Activated naive CD8-positive, alpha-beta T cell treated with anti-CD3 and anti-CD28 coated beads, Interleukin-2, amount 10 ng/mL, durations not matched to agents 7 days and 5 days (primary cell): ENCODE results near the gene LRRC63. TPM values are rescaled to one million over a fixed set of nuclear protein-coding genes. Genes with fewer than 3 reads are reported as not detected.
"Not testable (repeated sequence)": the region's sequence is repeated elsewhere in the genome, so short reads cannot be mapped to it uniquely, and the experiment has no call there.

Experiments
- ATAC-seq: fragments of 150-1000 bp; cut with Tn5 transposase; one replicate; pipeline ENCODE4 v1.10.0; 2021; ENCODE audit warnings: low read depth, moderate library complexity
- POLR2A ChIA-PET: fragments of 350-600 bp; sonication (Branson Sonifier 250); formaldehyde crosslinking; loops from one replicate; lab custom pipeline; 2021; ENCODE audit warnings: antibody characterized with exemption; lab: Charles Lee
- DNase-seq: peaks from one replicate; pipeline ENCODE4 v3.0.0; 2021
- H3K27ac Mint-ChIP-seq: one replicate; pipeline ENCODE4 v1.8.0; 2022; ENCODE audit warnings: mild to moderate bottlenecking, mixed read lengths
- H3K27me3 Mint-ChIP-seq: one replicate; pipeline ENCODE4 v1.8.0; 2022; ENCODE audit warnings: mild to moderate bottlenecking, moderate library complexity, mixed read lengths
- H3K36me3 Mint-ChIP-seq: one replicate; pipeline ENCODE4 v1.8.0; 2021; ENCODE audit warnings: mild to moderate bottlenecking, mixed read lengths
- H3K4me1 Mint-ChIP-seq: one replicate; pipeline ENCODE4 v1.8.0; 2021; ENCODE audit warnings: mixed read lengths
- H3K4me3 Mint-ChIP-seq: one replicate; pipeline ENCODE4 v1.8.0; 2022; ENCODE audit warnings: mild to moderate bottlenecking, moderate library complexity, mixed read lengths
- H3K9me3 Mint-ChIP-seq: one replicate; pipeline ENCODE4 v1.8.0; 2021; ENCODE audit warnings: mixed read lengths
- total RNA-seq, 2 experiments: library from RNA; stranded (reverse); gene quantifications; one replicate each; pipeline ENCODE4 v1.2.3, GENCODE V29; 2021

The LRRC63 gene, protein sequence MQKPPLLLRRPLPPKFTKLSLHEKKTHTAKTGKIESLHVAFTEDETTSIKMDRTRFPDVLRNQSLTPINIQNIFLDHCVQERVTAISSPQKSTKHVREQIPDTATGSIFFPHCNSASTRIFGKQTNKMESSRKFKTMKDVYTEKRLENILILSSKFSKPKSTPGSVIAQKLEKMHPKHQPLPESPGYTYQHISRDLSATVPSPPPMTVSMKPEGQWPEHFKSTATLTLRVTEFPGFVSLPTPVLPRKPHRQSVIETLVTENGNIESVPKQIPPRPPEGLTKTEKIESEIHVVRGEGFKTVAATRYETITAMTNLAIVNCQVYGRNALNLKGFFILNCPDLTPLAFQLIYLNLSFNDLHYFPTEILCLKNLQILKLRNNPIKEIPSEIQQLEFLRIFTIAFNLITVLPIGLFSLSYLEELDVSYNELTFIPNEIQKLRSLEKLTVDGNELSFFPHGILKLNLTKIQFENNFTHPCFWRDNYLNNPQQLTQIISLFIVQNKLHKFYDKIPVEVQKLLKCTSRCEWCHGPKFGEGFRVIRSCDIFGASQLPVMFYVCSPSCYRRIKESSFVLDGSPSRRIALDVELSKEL
- total RNA-seq: 1 to 10 TPM; 1.5 to 1.6 TPM

DNA sequence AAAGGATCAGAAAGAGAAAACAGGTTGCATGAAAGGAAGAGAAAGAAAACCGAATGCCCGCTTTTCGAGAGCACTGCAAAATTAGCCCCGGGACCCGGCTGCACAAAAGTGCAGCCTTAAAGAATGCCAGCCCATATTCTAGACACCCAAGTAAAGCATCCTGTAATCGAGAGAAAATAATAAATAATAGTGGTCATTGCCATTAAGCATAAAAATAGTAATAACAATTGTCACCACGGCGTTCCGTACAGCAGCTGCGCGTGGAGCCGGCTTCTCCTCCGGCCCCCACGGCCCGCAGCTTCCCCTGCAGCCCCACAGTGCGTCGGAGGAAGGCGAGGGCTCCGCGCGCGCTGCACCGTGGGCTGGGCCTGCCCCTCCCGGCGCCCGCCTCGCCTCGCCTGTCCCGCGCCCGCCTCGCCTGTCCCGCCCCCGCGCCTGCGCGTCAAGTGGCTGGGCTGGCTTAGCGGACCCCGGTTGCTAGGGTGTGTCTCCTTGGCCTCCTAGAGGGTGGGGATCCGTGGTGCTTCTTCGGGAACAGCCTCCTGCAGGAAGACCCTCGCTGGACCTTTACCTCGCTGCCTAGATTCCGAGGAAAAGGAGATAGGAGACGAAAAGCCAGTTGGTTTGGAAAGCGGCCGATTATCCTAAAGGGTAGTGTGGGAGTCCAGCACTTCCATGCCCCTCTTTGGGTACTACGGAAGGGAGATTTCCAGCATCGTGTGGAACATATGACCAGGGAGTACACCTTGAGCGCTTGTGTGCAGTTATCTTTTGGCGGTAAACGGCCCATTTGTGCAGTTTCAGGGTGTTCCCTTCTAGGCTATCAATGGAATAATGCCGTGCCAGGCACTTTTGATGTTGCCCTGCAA lies at the start of gene LRRC63:
Gene LRRC63 (plus strand): TSS at position 446 of the 869 bp plus-strand sequence. CDS start 1,107 bp downstream, outside the sequence.
- ATAC-seq: peak; percentile 99
- peak; percentile 93 for DNase-seq
- Mint-ChIP-seq H3K27me3 (peaks cover 2% of the 10 kb centered on the region), H3K9me3 (peaks cover 9% of the 10 kb centered on the region), H3K27ac (peak within 1 kb of the TSS; percentile 98), H3K4me3 (peak within 1 kb of the TSS; percentile 99), H3K36me3 (peaks cover 17% of the 10 kb centered on the region), H3K4me1 (peaks cover 24% of the 10 kb centered on the region)
- POLR2A ChIA-PET: interaction anchor here (0.6 to 2.7 kb wide), 16 partner anchors 9 to 160 kb away, joined by 3 to 41 read pairs (median 6); partner anchors contain the start of genes LCP1 and ZC3H13

DNA sequence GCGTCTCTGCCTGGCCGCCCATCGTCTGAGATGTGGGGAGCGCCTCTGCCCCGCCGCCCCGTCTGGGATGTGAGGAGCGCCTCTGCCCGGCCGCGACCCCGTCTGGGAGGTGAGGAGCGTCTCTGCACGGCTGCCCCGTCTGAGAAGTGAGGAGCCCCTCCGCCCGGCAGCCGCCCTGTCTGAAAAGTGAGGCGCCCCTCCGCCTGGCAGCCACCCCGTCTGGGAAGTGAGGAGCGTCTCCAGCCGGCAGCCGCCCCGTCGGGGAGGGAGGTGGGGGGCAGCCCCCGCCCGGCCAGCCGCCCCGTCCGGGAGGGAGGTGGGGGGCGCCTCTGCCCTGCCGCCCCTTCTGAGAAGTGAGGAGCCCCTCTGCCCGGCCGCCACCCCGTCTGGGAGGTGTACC lies 49.0 kb upstream of the LRRC63 start:
- H3K27me3 Mint-ChIP-seq, ATAC-seq, H3K9me3 Mint-ChIP-seq, H3K27ac Mint-ChIP-seq, H3K4me3 Mint-ChIP-seq, DNase-seq: not testable (repeated sequence)
- H3K4me1 Mint-ChIP-seq: peaks cover 63% of the 10 kb centered on the region
- H3K36me3 Mint-ChIP-seq: peaks cover 46% of the 10 kb centered on the region
- POLR2A ChIA-PET: interaction anchor here (0.9 kb wide), 1 partner anchor 14 kb away, joined by 4 read pairs; no protein-coding TSS in a partner anchor

DNA sequence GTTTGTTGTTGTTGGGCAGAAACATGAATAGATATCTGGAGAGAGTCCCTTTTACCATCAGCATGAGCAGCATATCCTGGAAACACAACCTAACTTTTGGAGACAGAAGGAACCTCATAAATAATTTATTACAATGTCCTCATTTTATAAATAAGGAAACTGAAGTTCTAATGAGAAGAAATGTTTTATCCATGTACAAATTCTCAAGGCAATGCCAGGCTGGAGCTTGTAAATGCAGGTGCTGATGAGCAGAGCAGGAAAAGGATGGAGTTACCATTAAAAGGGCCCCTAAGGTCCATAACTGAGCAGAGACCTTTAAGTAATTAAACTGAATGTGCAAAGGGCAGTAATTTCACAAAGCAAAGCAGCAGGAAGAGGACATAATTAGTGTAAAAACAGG lies 47.1 kb upstream of the LRRC63 start:
- Mint-ChIP-seq H3K27ac (peak overlapping the region; percentile 22), H3K36me3 (peaks cover 42% of the 10 kb centered on the region), H3K27me3 (no peaks in the 10 kb centered on the region), H3K9me3 (no peaks in the 10 kb centered on the region), H3K4me3 (peak overlapping the region; percentile 43), H3K4me1 (peaks cover 69% of the 10 kb centered on the region)
- no peak for DNase-seq
- ATAC-seq: no peak
- POLR2A ChIA-PET: interaction anchor here (0.9 to 1.3 kb wide), 3 partner anchors 8 to 18 kb away, joined by 3 to 4 read pairs (median 3); no protein-coding TSS in a partner anchor

DNA sequence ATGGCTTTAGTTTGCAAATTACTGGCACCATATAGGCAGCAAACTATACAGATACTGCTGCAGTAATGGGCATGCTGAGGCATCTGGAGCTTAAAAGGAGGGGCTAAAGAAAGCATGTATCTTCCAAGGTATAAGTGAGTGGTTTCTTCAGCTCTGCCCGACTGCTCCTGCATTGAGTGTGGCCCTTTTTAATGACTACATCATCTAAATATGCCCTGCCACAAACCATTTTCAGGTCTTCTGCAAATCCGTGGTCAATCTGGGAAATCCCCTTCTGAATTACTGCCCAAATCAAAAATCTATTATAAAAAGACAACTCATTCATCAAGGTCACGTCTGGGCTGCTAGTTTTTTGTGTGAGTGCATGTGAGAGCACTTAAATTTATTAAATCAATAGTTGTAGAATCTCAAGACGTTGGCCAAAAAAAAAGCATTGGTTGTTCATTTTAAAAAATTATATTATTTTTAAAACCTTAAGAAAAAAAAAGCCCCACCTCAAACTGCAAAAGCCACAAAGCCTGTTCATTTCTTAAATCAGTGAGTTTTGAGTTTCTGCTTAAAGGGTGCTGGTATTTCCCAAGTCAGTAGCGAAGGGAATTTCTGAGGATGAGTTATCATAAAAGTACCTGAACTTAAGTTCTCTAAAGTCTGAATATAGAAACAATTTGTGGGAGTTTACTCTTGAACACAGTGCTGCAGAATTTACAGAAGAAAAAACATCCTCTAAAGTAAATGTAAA lies 46.1 kb upstream of the LRRC63 start:
- H3K4me1 Mint-ChIP-seq: peaks cover 69% of the 10 kb centered on the region
- H3K36me3 Mint-ChIP-seq: peaks cover 46% of the 10 kb centered on the region
- no peak for DNase-seq
- ATAC-seq: peak; percentile 32
- H3K4me3 Mint-ChIP-seq: peak overlapping the region; percentile 60
- H3K9me3 Mint-ChIP-seq: no peaks in the 10 kb centered on the region
- POLR2A ChIA-PET: interaction anchor here (0.5 to 9.1 kb wide), 3 partner anchors 16 to 374 kb away, joined by 3 to 134 read pairs (median 3); partner anchors contain the start of gene LCP1
- H3K27ac Mint-ChIP-seq: peak overlapping the region; percentile 57
- no peaks in the 10 kb centered on the region for H3K27me3 Mint-ChIP-seq

DNA sequence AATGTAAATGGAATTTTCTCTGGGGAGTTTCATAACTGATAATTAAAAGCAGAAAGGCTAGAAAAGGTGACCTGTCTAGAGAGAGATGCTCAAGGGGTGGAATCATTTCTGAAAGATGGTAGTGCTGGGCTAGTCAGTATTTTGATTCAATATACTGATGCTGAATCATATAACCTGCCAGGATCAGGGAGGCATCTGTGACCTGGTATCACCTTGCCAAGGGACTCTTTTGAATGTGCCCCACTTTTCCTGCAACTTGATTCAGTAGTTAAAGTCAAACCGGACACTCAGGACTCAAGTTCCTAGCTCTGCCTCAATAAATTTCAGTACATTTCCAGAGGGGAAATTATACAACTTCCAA lies 45.5 kb upstream of the LRRC63 start:
- H3K27ac Mint-ChIP-seq: peak overlapping the region; percentile 30
- H3K9me3 Mint-ChIP-seq: no peaks in the 10 kb centered on the region
- no peak for DNase-seq
- H3K36me3 Mint-ChIP-seq: peaks cover 49% of the 10 kb centered on the region
- peaks cover 69% of the 10 kb centered on the region for H3K4me1 Mint-ChIP-seq
- POLR2A ChIA-PET: interaction anchor here (0.7 to 9.1 kb wide), 2 partner anchors 15 to 125 kb away, joined by 3 to 134 read pairs; partner anchors contain the start of gene LCP1
- no peak for ATAC-seq
- no peaks in the 10 kb centered on the region for H3K27me3 Mint-ChIP-seq
- H3K4me3 Mint-ChIP-seq: peak overlapping the region; percentile 60

DNA sequence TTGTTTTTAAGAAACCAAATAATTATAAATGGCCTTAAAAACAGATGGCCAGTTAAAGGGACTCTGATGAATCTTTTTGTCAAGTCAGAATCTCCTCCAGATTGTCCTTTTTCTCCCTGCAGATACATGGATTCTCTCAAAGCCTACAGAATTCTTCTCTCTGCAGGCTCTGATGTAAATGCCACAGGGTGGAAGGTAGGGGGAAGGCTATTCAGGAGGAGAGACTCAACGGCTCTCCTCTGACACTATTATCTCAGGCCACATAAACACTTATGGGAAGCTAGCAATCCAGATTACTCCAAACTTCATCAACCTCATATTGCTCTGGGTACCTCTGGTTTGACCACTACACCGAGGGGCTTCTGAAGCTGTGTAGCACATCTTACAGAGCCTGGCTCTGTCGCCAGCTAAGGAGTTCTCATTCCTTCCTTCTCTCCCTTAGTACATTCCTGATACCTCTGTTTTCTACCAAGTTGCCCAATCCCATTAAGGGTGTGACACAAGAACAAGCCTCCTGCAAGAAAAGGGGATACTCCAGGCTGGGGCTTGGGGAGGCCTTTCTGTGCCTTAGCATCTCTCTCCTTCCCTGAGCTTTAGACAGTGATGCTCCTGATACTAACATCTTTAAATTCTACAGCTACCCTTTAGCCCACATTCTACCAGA lies 44.6 kb upstream of the LRRC63 start:
- POLR2A ChIA-PET: interaction anchor here (0.7 to 9.1 kb wide), 7 partner anchors 12 to 124 kb away, joined by 3 to 134 read pairs (median 4); partner anchors contain the start of genes LCP1 and LRRC63
- H3K27me3 Mint-ChIP-seq: no peaks in the 10 kb centered on the region
- H3K4me1 Mint-ChIP-seq: peaks cover 68% of the 10 kb centered on the region
- H3K4me3 Mint-ChIP-seq: peak overlapping the region; percentile 84
- DNase-seq (no peak), ATAC-seq (no peak)
- peaks cover 45% of the 10 kb centered on the region for H3K36me3 Mint-ChIP-seq
- peak overlapping the region; percentile 83 for H3K27ac Mint-ChIP-seq
- H3K9me3 Mint-ChIP-seq: no peaks in the 10 kb centered on the region

DNA sequence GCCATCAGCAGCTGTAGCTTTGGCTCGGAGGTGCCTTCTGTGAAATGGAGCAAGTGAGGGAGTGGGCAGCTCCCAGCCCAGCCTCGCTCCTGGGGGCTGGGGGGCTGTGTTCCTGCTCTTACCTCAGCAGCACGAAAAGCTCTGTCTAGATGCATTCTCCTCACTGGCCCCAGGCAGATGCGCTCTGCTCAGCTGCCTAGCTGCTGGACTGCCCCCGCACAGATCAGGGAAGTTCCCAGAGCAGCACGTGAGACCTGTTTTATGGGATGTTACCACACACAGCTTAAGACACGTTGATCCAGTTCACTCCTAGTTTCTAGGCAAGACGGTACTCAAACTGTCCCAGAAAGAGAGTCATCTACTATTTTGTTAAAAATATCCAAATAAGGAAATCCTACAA lies 43.4 kb upstream of the LRRC63 start:
- H3K27me3 Mint-ChIP-seq: no peaks in the 10 kb centered on the region
- DNase-seq: no peak
- H3K27ac Mint-ChIP-seq: peak overlapping the region; percentile 83
- H3K36me3 Mint-ChIP-seq: peaks cover 42% of the 10 kb centered on the region
- POLR2A ChIA-PET: interaction anchor here (0.7 to 9.1 kb wide), 9 partner anchors 8 to 121 kb away, joined by 3 to 134 read pairs (median 4); partner anchors contain the start of genes LCP1, LRRC63 and ZC3H13
- H3K4me1 Mint-ChIP-seq: peaks cover 79% of the 10 kb centered on the region
- H3K9me3 Mint-ChIP-seq: no peaks in the 10 kb centered on the region
- no peak for ATAC-seq
- peak overlapping the region; percentile 84 for H3K4me3 Mint-ChIP-seq

DNA sequence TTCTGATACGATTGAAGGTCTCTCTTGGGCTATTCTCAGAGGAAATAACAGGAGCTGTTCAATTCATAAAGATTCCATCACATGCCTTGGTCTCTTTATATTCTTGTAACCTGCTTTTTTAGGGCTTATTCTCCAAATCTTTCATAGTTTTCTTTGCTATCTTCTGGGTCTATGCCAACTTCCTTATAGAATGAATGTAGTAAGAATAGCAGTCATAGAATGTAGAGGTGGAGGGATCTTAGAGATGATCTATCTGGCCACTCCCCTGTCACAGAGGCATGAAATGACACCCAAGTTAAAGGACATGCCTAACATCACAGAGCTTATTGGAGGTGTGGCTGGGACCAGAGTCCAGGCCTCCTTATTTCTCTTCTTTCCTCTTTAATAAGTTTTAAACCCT lies 42.9 kb upstream of the LRRC63 start:
- no peaks in the 10 kb centered on the region for H3K9me3 Mint-ChIP-seq
- peaks cover 45% of the 10 kb centered on the region for H3K36me3 Mint-ChIP-seq
- no peak for ATAC-seq
- H3K4me1 Mint-ChIP-seq: peaks cover 83% of the 10 kb centered on the region
- POLR2A ChIA-PET: interaction anchor here (0.7 to 9.1 kb wide), 8 partner anchors 8 to 116 kb away, joined by 3 to 134 read pairs (median 4); partner anchors contain the start of genes LCP1 and ZC3H13
- peak overlapping the region; percentile 84 for H3K4me3 Mint-ChIP-seq
- DNase-seq: no peak
- no peaks in the 10 kb centered on the region for H3K27me3 Mint-ChIP-seq
- H3K27ac Mint-ChIP-seq: peak overlapping the region; percentile 83

DNA sequence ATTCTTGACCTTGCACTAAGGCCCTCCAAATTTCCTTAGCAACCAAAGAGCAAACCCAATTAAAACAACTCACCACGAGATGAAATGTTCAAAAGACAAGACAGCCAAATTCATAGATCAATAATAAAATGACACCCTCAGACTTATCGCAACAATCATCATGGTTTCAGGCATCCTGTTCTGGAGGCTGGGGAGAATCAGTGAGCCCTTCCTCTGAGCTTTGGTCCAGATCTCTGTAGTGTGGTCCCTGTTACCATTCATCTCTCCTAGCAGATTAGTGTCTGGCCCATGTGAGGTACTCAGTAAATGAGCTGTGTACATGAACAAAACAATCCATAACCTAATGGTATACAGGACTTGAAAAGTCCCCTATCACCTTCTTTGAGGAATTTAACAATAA lies 42.0 kb upstream of the LRRC63 start:
- Mint-ChIP-seq H3K4me1 (peaks cover 83% of the 10 kb centered on the region), H3K4me3 (peak overlapping the region; percentile 84), H3K36me3 (peaks cover 44% of the 10 kb centered on the region), H3K9me3 (no peaks in the 10 kb centered on the region), H3K27me3 (no peaks in the 10 kb centered on the region), H3K27ac (peak overlapping the region; percentile 83)
- POLR2A ChIA-PET: interaction anchor here (0.6 to 9.1 kb wide), 6 partner anchors 8 to 126 kb away, joined by 3 to 134 read pairs (median 6); partner anchors contain the start of gene LCP1
- no peak for ATAC-seq
- DNase-seq: no peak

DNA sequence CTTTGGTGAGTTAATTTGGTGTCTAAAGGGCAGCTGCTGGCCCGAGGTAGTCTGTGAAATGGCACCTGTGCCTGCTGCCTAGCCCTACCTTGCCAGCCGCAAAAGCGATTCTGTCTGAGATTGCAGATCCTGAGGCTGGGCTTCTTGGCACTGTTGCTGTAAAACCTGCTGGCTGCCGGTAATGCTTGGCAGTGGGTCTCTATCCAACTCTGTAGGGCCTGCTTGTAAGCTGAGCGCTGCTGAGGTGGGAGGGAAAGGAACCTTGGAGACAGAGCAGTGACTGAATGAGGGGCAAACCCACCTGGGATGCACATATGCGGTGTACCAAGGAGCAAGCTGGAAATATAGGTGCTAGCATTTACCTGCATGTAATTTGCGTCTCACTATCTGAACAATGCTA lies 41.5 kb upstream of the LRRC63 start:
- H3K9me3 Mint-ChIP-seq: no peaks in the 10 kb centered on the region
- H3K27ac Mint-ChIP-seq: peak overlapping the region; percentile 83
- POLR2A ChIA-PET: interaction anchor here (1.3 to 9.1 kb wide), 7 partner anchors 9 to 125 kb away, joined by 4 to 134 read pairs (median 5); partner anchors contain the start of gene LCP1
- DNase-seq (no peak), ATAC-seq (no peak)
- H3K27me3 Mint-ChIP-seq: no peaks in the 10 kb centered on the region
- H3K36me3 Mint-ChIP-seq: peaks cover 45% of the 10 kb centered on the region
- H3K4me3 Mint-ChIP-seq: peak overlapping the region; percentile 84
- peaks cover 86% of the 10 kb centered on the region for H3K4me1 Mint-ChIP-seq

DNA sequence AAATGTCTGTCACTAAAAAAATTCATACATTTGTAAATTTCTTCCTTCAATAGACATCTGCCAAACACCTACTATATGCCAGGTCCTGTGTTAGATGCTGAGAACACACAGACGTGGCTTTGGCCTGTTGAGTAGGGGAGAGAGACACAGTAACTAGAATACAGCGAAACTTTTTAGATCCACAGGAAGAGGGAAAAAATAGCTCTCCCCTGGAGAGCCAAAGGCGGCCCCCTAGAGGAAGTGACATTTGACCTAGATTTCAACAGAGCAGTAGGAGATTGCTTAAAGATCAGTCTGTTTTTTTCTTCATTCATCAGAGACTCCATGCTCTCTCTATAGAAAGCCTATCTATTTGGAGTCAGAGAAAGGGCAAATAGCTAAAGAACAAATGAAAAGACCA lies 41.0 kb upstream of the LRRC63 start:
- H3K27ac Mint-ChIP-seq: peak overlapping the region; percentile 83
- peaks cover 87% of the 10 kb centered on the region for H3K4me1 Mint-ChIP-seq
- H3K9me3 Mint-ChIP-seq: no peaks in the 10 kb centered on the region
- H3K36me3 Mint-ChIP-seq: peaks cover 49% of the 10 kb centered on the region
- no peaks in the 10 kb centered on the region for H3K27me3 Mint-ChIP-seq
- POLR2A ChIA-PET: interaction anchor here (1.3 to 9.1 kb wide), 7 partner anchors 9 to 125 kb away, joined by 4 to 134 read pairs (median 5); partner anchors contain the start of gene LCP1
- DNase-seq (no peak), ATAC-seq (peak; percentile 14)
- H3K4me3 Mint-ChIP-seq: peak overlapping the region; percentile 84
